Measurements from ENCODE around the gene RNF130.
"Not testable (repeated sequence)": the region's sequence is repeated elsewhere in the genome, so short reads cannot be mapped to it uniquely, and the experiment has no call there.

The RNF130 gene

GRCh38 chr5:180018347-180019060 lies 53.1 kb downstream of the RNF130 start:
- Histone ChIP-seq H3K27me3 (ENCODE audit: control insufficient read depth in 2 of 2, insufficient read depth in 2 of 2, low read length in 2 of 2) (no peaks in the 10 kb centered on the region), H3K9ac (ENCODE audit: low read depth in 1 of 2, low read length in 2 of 2) (no peak overlapping the region), H3K4me1 (ENCODE audit: control insufficient read depth in 2 of 2, insufficient read depth in 2 of 2, low read length in 2 of 2) (no peaks in the 10 kb centered on the region), H3K27ac (ENCODE audit: low read depth in 2 of 2, low read length in 2 of 2) (no peak overlapping the region), H3K36me3 (ENCODE audit: control insufficient read depth in 2 of 2, insufficient read depth in 2 of 2, low read length in 2 of 2) (peaks cover 0 to 5% of the 10 kb centered on the region in 2 donors), H3K4me3 (ENCODE audit: low read length in 2 of 2) (no peak overlapping the region), H3K9me3 (ENCODE audit: control insufficient read depth in 2 of 2, low read length in 2 of 2) (no peaks in the 10 kb centered on the region)

- peaks cover 4 to 13% of the 10 kb centered on the region in 2 donors for H3K36me3 ChIP-seq (ENCODE audit: control insufficient read depth in 2 of 2, insufficient read depth in 2 of 2, low read length in 2 of 2)
- not testable (repeated sequence) for H3K4me1 ChIP-seq (ENCODE audit: control insufficient read depth in 2 of 2, insufficient read depth in 2 of 2, low read length in 2 of 2); H3K9me3 ChIP-seq (ENCODE audit: control insufficient read depth in 2 of 2, low read length in 2 of 2); H3K9ac ChIP-seq (ENCODE audit: low read depth in 1 of 2, low read length in 2 of 2); H3K4me3 ChIP-seq (ENCODE audit: low read length in 2 of 2); H3K27ac ChIP-seq (ENCODE audit: low read depth in 2 of 2, low read length in 2 of 2); H3K27me3 ChIP-seq (ENCODE audit: control insufficient read depth in 2 of 2, insufficient read depth in 2 of 2, low read length in 2 of 2)
Measured at GRCh38 chr5:180015523-180015922, 56.0 kb downstream of the RNF130 start.

GRCh38 chr5:180013678-180014077 lies 57.9 kb downstream of the RNF130 start:
- Histone ChIP-seq H3K27me3 (ENCODE audit: control insufficient read depth in 2 of 2, insufficient read depth in 2 of 2, low read length in 2 of 2) (no peaks in the 10 kb centered on the region), H3K4me1 (ENCODE audit: control insufficient read depth in 2 of 2, insufficient read depth in 2 of 2, low read length in 2 of 2) (no peaks in the 10 kb centered on the region), H3K9me3 (ENCODE audit: control insufficient read depth in 2 of 2, low read length in 2 of 2) (no peaks in the 10 kb centered on the region), H3K27ac (ENCODE audit: low read depth in 2 of 2, low read length in 2 of 2) (no peak overlapping the region), H3K9ac (ENCODE audit: low read depth in 1 of 2, low read length in 2 of 2) (no peak overlapping the region), H3K36me3 (ENCODE audit: control insufficient read depth in 2 of 2, insufficient read depth in 2 of 2, low read length in 2 of 2) (peaks cover 4 to 8% of the 10 kb centered on the region in 2 donors), H3K4me3 (ENCODE audit: low read length in 2 of 2) (no peak overlapping the region)

- Histone ChIP-seq H3K27me3 (ENCODE audit: control insufficient read depth in 2 of 2, insufficient read depth in 2 of 2, low read length in 2 of 2) (no peaks in the 10 kb centered on the region), H3K4me3 (ENCODE audit: low read length in 2 of 2) (no peak overlapping the region), H3K27ac (ENCODE audit: low read depth in 2 of 2, low read length in 2 of 2) (no peak overlapping the region), H3K9me3 (ENCODE audit: control insufficient read depth in 2 of 2, low read length in 2 of 2) (no peaks in the 10 kb centered on the region), H3K4me1 (ENCODE audit: control insufficient read depth in 2 of 2, insufficient read depth in 2 of 2, low read length in 2 of 2) (no peaks in the 10 kb centered on the region), H3K36me3 (ENCODE audit: control insufficient read depth in 2 of 2, insufficient read depth in 2 of 2, low read length in 2 of 2) (peaks cover 4 to 8% of the 10 kb centered on the region in 2 donors), H3K9ac (ENCODE audit: low read depth in 1 of 2, low read length in 2 of 2) (no peak overlapping the region)
Measured at GRCh38 chr5:180012316-180012715, 59.2 kb downstream of the RNF130 start.

GRCh38 chr5:180010636-180011035 lies 60.9 kb downstream of the RNF130 start:
- Histone ChIP-seq H3K9ac (ENCODE audit: low read depth in 1 of 2, low read length in 2 of 2) (no peak overlapping the region), H3K27me3 (ENCODE audit: control insufficient read depth in 2 of 2, insufficient read depth in 2 of 2, low read length in 2 of 2) (no peaks in the 10 kb centered on the region), H3K36me3 (ENCODE audit: control insufficient read depth in 2 of 2, insufficient read depth in 2 of 2, low read length in 2 of 2) (peaks cover 4 to 8% of the 10 kb centered on the region in 2 donors), H3K27ac (ENCODE audit: low read depth in 2 of 2, low read length in 2 of 2) (no peak overlapping the region), H3K9me3 (ENCODE audit: control insufficient read depth in 2 of 2, low read length in 2 of 2) (no peaks in the 10 kb centered on the region), H3K4me3 (ENCODE audit: low read length in 2 of 2) (no peak overlapping the region), H3K4me1 (ENCODE audit: control insufficient read depth in 2 of 2, insufficient read depth in 2 of 2, low read length in 2 of 2) (no peaks in the 10 kb centered on the region)

GRCh38 chr5:180009581-180009980 lies 62.0 kb downstream of the RNF130 start:
- Histone ChIP-seq H3K9me3 (ENCODE audit: control insufficient read depth in 2 of 2, low read length in 2 of 2) (no peaks in the 10 kb centered on the region), H3K27ac (ENCODE audit: low read depth in 2 of 2, low read length in 2 of 2) (no peak overlapping the region), H3K9ac (ENCODE audit: low read depth in 1 of 2, low read length in 2 of 2) (no peak overlapping the region), H3K4me3 (ENCODE audit: low read length in 2 of 2) (no peak overlapping the region), H3K4me1 (ENCODE audit: control insufficient read depth in 2 of 2, insufficient read depth in 2 of 2, low read length in 2 of 2) (no peaks in the 10 kb centered on the region), H3K36me3 (ENCODE audit: control insufficient read depth in 2 of 2, insufficient read depth in 2 of 2, low read length in 2 of 2) (peaks cover 4 to 8% of the 10 kb centered on the region in 2 donors), H3K27me3 (ENCODE audit: control insufficient read depth in 2 of 2, insufficient read depth in 2 of 2, low read length in 2 of 2) (no peaks in the 10 kb centered on the region)

GRCh38 chr5:180008433-180008832 lies 63.1 kb downstream of the RNF130 start:
- Histone ChIP-seq H3K9me3 (ENCODE audit: control insufficient read depth in 2 of 2, low read length in 2 of 2) (no peaks in the 10 kb centered on the region), H3K27me3 (ENCODE audit: control insufficient read depth in 2 of 2, insufficient read depth in 2 of 2, low read length in 2 of 2) (no peaks in the 10 kb centered on the region), H3K27ac (ENCODE audit: low read depth in 2 of 2, low read length in 2 of 2) (no peak overlapping the region), H3K36me3 (ENCODE audit: control insufficient read depth in 2 of 2, insufficient read depth in 2 of 2, low read length in 2 of 2) (peaks cover 4 to 8% of the 10 kb centered on the region in 2 donors), H3K4me1 (ENCODE audit: control insufficient read depth in 2 of 2, insufficient read depth in 2 of 2, low read length in 2 of 2) (no peaks in the 10 kb centered on the region), H3K4me3 (ENCODE audit: low read length in 2 of 2) (no peak overlapping the region), H3K9ac (ENCODE audit: low read depth in 1 of 2, low read length in 2 of 2) (no peak overlapping the region)

- Histone ChIP-seq H3K27ac (ENCODE audit: low read depth in 2 of 2, low read length in 2 of 2) (no peak overlapping the region), H3K27me3 (ENCODE audit: control insufficient read depth in 2 of 2, insufficient read depth in 2 of 2, low read length in 2 of 2) (no peaks in the 10 kb centered on the region), H3K9me3 (ENCODE audit: control insufficient read depth in 2 of 2, low read length in 2 of 2) (no peaks in the 10 kb centered on the region), H3K9ac (ENCODE audit: low read depth in 1 of 2, low read length in 2 of 2) (no peak overlapping the region), H3K36me3 (ENCODE audit: control insufficient read depth in 2 of 2, insufficient read depth in 2 of 2, low read length in 2 of 2) (peaks cover 4% of the 10 kb centered on the region in 2 donors), H3K4me1 (ENCODE audit: control insufficient read depth in 2 of 2, insufficient read depth in 2 of 2, low read length in 2 of 2) (no peaks in the 10 kb centered on the region), H3K4me3 (ENCODE audit: low read length in 2 of 2) (no peak overlapping the region)
Measured at GRCh38 chr5:180007582-180007981, 64.0 kb downstream of the RNF130 start.

- Histone ChIP-seq H3K4me1 (ENCODE audit: control insufficient read depth in 2 of 2, insufficient read depth in 2 of 2, low read length in 2 of 2) (no peaks in the 10 kb centered on the region), H3K4me3 (ENCODE audit: low read length in 2 of 2) (no peak overlapping the region), H3K36me3 (ENCODE audit: control insufficient read depth in 2 of 2, insufficient read depth in 2 of 2, low read length in 2 of 2) (peaks cover 2 to 5% of the 10 kb centered on the region in 2 donors), H3K9me3 (ENCODE audit: control insufficient read depth in 2 of 2, low read length in 2 of 2) (no peaks in the 10 kb centered on the region), H3K27ac (ENCODE audit: low read depth in 2 of 2, low read length in 2 of 2) (no peak overlapping the region), H3K27me3 (ENCODE audit: control insufficient read depth in 2 of 2, insufficient read depth in 2 of 2, low read length in 2 of 2) (no peaks in the 10 kb centered on the region), H3K9ac (ENCODE audit: low read depth in 1 of 2, low read length in 2 of 2) (no peak overlapping the region)
Measured at GRCh38 chr5:180006141-180006540, 65.4 kb downstream of the RNF130 start.

- Histone ChIP-seq H3K27ac (ENCODE audit: low read depth in 2 of 2, low read length in 2 of 2) (no peak overlapping the region), H3K27me3 (ENCODE audit: control insufficient read depth in 2 of 2, insufficient read depth in 2 of 2, low read length in 2 of 2) (no peaks in the 10 kb centered on the region), H3K36me3 (ENCODE audit: control insufficient read depth in 2 of 2, insufficient read depth in 2 of 2, low read length in 2 of 2) (peaks cover 4 to 5% of the 10 kb centered on the region in 2 donors), H3K4me1 (ENCODE audit: control insufficient read depth in 2 of 2, insufficient read depth in 2 of 2, low read length in 2 of 2) (no peaks in the 10 kb centered on the region), H3K9ac (ENCODE audit: low read depth in 1 of 2, low read length in 2 of 2) (no peak overlapping the region), H3K9me3 (ENCODE audit: control insufficient read depth in 2 of 2, low read length in 2 of 2) (no peaks in the 10 kb centered on the region), H3K4me3 (ENCODE audit: low read length in 2 of 2) (no peak overlapping the region)
Measured at GRCh38 chr5:180003127-180003526, 68.4 kb downstream of the RNF130 start.
